ENCODE data around the gene RREB1. TPM values are rescaled to one million over a fixed set of nuclear protein-coding genes. Genes with fewer than 3 reads are reported as not detected.

The RREB1 gene
- total RNA-seq, 1 experiment from 2014 or later = 53.5 TPM

DNA sequence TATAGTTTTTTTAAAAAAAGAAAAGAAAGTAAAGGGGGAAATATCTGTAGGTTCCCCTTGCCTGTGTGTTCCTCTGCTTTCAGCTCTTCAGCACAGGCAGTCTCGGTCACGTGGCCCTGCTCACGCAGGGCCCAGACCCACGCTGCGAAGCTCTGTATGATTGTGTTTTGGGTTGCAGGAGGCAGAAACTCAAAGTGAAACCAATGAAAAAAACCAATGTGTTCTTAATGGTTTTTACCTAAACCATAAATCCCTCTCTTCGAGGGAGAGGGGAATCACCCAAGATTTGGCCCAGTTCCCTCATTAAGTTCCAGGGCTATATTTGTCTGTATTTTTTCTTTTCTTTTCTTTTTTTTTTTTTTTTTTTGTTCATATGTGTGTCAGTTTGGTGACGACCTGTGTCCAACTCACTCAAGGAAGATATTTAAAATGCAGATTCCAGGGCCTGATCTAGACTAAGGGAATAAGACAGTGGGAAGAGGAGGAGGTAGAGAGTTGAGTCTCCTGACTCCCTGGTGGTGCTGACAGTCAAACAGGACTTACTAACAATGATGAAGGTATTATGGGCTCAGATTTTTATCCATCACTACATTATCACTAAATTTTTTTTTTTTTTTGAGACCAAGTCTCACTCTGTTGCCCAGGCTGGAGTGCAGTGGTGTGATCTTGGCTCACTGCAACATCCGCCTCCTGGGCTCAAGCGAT, 33.8 kb upstream of the RREB1 start:
- Mint-ChIP-seq H3K36me3 (ENCODE audit: insufficient read depth, unreplicated experiment) (no peaks in the 10 kb centered on the region), H3K27ac (ENCODE audit: low read depth, unreplicated experiment) (no peak overlapping the region), H3K4me1 (ENCODE audit: insufficient read depth, unreplicated experiment) (no peaks in the 10 kb centered on the region), H3K9me3 (ENCODE audit: unreplicated experiment) (no peaks in the 10 kb centered on the region), H3K27me3 (ENCODE audit: insufficient read depth, unreplicated experiment) (no peaks in the 10 kb centered on the region), H3K4me3 (ENCODE audit: unreplicated experiment) (no peak overlapping the region)
- BruUV-seq (replicated peaks) = no TSS peak
- ChIA-PET POLR2A (interaction anchor here (0.7 to 1.6 kb wide), 5 partner anchors 16 to 223 kb away, joined by 3 to 10 read pairs (median 3); no protein-coding TSS in a partner anchor), CTCF (interaction anchor here (0.6 kb wide), 1 partner anchor 728 kb away, joined by 3 read pairs; no protein-coding TSS in a partner anchor)
- TF ChIP-seq CTCF (IDR thresholded peaks at IDR 0.05; ENCODE audit: unreplicated experiment) = no peak
- no peak for DNase-seq (ENCODE audit: unreplicated experiment)
- intact Hi-C loops (cut with micrococcal nuclease) = no loop called here

DNA sequence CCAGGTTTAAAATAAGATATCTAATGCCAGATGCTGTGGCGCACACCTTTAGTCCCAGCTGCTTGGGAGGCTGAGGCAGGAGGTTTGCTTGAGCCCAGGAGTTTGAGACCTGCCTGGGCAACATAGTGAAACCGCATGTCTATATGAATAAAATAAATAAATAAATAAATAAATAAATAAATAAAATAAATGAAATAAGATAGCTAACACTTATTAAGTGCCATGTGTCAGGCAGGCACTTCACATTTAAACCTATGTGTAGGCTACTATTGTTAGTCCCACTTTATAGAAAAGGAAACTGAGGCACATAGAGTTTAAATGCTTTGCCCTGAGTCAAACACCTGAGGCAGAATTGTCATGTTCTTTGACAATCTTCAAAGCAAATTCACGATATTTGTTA, 32.9 kb upstream of the RREB1 start:
- no peak overlapping the region for H3K27ac Mint-ChIP-seq (ENCODE audit: low read depth, unreplicated experiment)
- no peak for TF ChIP-seq CTCF (IDR thresholded peaks at IDR 0.05; ENCODE audit: unreplicated experiment)
- POLR2A ChIA-PET = no interaction called here
- no TSS peak for BruUV-seq (replicated peaks)
- intact Hi-C loops (cut with micrococcal nuclease) = no loop called here
- H3K4me3 Mint-ChIP-seq (ENCODE audit: unreplicated experiment) = no peak overlapping the region
- no peaks in the 10 kb centered on the region for H3K4me1 Mint-ChIP-seq (ENCODE audit: insufficient read depth, unreplicated experiment)
- no peaks in the 10 kb centered on the region for H3K27me3 Mint-ChIP-seq (ENCODE audit: insufficient read depth, unreplicated experiment)
- CTCF ChIA-PET = interaction anchor here (0.6 kb wide), 1 partner anchor 68 kb away, joined by 4 read pairs; no protein-coding TSS in a partner anchor
- H3K36me3 Mint-ChIP-seq (ENCODE audit: insufficient read depth, unreplicated experiment) = no peaks in the 10 kb centered on the region
- no peaks in the 10 kb centered on the region for H3K9me3 Mint-ChIP-seq (ENCODE audit: unreplicated experiment)
- no peak for DNase-seq (ENCODE audit: unreplicated experiment)

DNA sequence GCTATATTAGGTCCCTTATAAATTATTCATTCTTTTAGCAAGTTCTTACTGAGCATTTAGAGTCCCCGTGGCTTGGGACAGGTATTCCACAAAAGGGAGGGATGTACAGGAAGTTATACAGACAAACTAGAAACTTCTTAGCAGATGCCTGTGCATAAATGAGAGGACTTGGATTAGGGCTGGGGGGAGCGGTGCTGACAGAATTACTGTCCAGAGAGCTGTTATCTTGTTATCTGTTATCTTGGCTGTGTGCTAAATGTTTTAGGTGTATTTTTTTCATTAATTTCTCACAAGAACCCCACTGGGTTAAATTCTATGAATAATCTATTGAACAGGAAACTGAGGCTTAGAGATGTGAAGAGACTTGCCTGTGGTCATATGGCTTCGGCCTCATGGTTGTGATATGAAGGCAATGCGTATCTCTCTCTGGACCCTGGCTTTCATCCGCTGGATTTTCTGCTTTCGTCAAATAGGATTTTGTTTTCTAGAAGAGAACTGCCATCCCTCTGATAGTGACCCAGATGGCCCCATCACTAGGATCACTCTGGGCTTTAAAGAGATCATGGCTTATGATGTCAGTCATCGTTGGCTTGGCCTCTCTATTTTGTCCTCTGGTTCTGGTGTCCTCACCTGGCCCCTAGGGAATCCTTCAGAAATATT, 32.3 kb upstream of the RREB1 start:
- ChIA-PET CTCF (no interaction called here), POLR2A (no interaction called here)
- no TSS peak for BruUV-seq (replicated peaks)
- no peak for TF ChIP-seq CTCF (IDR thresholded peaks at IDR 0.05; ENCODE audit: unreplicated experiment)
- intact Hi-C loops (cut with micrococcal nuclease) = no loop called here
- Mint-ChIP-seq H3K4me3 (ENCODE audit: unreplicated experiment) (no peak overlapping the region), H3K27me3 (ENCODE audit: insufficient read depth, unreplicated experiment) (no peaks in the 10 kb centered on the region), H3K9me3 (ENCODE audit: unreplicated experiment) (no peaks in the 10 kb centered on the region), H3K4me1 (ENCODE audit: insufficient read depth, unreplicated experiment) (no peaks in the 10 kb centered on the region), H3K27ac (ENCODE audit: low read depth, unreplicated experiment) (no peak overlapping the region), H3K36me3 (ENCODE audit: insufficient read depth, unreplicated experiment) (no peaks in the 10 kb centered on the region)
- DNase-seq (ENCODE audit: unreplicated experiment) = no peak

DNA sequence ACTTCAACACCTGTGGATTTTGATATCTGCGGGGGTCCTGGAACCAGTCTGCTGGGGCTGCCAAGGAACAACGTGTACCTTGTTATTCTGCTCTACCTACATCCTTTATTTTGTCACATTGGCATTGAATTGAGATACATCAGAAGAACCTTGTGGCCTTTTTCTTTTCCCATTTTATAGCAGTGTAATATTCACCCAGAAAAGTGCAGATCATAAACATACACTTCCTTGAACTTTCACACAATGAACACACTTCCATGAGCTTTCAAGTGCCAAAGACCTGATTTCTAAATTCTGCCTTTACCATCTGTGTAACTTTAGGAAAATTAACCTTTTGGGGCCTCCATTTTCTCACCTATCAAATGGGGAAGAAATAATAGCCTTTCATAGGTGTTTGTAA, 29.9 kb upstream of the RREB1 start:
- no peak overlapping the region for H3K4me3 Mint-ChIP-seq (ENCODE audit: unreplicated experiment)
- no peaks in the 10 kb centered on the region for H3K9me3 Mint-ChIP-seq (ENCODE audit: unreplicated experiment)
- intact Hi-C loops (cut with micrococcal nuclease) = no loop called here
- H3K36me3 Mint-ChIP-seq (ENCODE audit: insufficient read depth, unreplicated experiment) = no peaks in the 10 kb centered on the region
- H3K27me3 Mint-ChIP-seq (ENCODE audit: insufficient read depth, unreplicated experiment) = no peaks in the 10 kb centered on the region
- no peak overlapping the region for H3K27ac Mint-ChIP-seq (ENCODE audit: low read depth, unreplicated experiment)
- POLR2A ChIA-PET = interaction anchor here (0.6 to 0.7 kb wide), 2 partner anchors 107 to 146 kb away, joined by 3 read pairs; no protein-coding TSS in a partner anchor
- CTCF ChIA-PET = interaction anchor here (0.7 kb wide), 1 partner anchor 23 kb away, joined by 3 read pairs; no protein-coding TSS in a partner anchor
- BruUV-seq (replicated peaks) = no TSS peak
- TF ChIP-seq CTCF (IDR thresholded peaks at IDR 0.05; ENCODE audit: unreplicated experiment) = no peak
- H3K4me1 Mint-ChIP-seq (ENCODE audit: insufficient read depth, unreplicated experiment) = no peaks in the 10 kb centered on the region
- DNase-seq (ENCODE audit: unreplicated experiment) = no peak
